Measurements from ENCODE around the gene TNC.

The TNC gene

GRCh38 chr9:115144706-115145105 lies 26.7 kb upstream of the TNC start:
- TF ChIP-seq CTCF (conservative IDR thresholded peaks at IDR 0.05; ENCODE audit: low read depth, low read length) = no peak
- no peak overlapping the region for H3K4me3 ChIP-seq (ENCODE audit: low read depth, low read length)
- peak; percentile 34 for DNase-seq (ENCODE audit: low read depth)

GRCh38 chr9:115143689-115144088 lies 25.7 kb upstream of the TNC start:
- TF ChIP-seq CTCF (conservative IDR thresholded peaks at IDR 0.05; ENCODE audit: low read depth, low read length) = no peak
- no peak overlapping the region for H3K4me3 ChIP-seq (ENCODE audit: low read depth, low read length)
- DNase-seq (ENCODE audit: low read depth) = no peak

DNA sequence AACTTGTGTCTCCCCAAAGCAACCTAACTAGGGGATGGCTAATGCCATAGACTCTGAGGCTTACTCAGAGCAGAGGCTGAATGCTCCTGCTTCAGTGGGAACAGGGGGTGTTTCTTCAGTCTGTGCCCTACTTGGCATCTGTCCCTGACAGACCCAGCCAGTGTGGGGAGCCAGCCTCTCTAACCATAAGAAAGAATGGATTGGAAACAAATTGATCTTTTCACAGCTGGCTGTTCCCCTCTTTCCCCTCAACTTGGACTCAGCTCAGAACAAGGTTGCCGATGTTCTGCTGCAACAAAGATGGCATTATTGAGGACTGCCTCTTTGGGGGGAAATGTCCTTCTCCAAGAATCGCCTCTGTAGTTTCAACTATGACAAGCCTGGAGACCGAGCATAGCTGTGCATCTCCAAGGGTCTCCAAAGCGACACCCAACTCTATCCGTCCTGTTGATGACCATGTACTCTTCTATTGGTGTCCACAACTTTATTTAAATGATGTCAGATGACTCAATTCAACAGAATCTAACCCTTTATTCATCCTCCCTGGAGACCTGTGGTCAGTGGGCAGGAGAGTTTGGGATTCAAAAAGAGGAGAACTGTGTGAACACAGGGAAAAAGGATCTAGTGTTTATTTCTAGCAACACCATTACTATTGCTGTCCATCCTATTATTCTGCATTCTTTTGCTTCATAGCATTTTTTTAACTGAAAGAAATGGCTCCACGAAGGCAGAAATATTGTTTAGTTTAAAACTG lies 24.7 kb upstream of the TNC start:
- no peak for TF ChIP-seq CTCF (conservative IDR thresholded peaks at IDR 0.05; ENCODE audit: low read depth, low read length)
- H3K4me3 ChIP-seq (ENCODE audit: low read depth, low read length) = no peak overlapping the region
- DNase-seq (ENCODE audit: low read depth) = no peak

DNA sequence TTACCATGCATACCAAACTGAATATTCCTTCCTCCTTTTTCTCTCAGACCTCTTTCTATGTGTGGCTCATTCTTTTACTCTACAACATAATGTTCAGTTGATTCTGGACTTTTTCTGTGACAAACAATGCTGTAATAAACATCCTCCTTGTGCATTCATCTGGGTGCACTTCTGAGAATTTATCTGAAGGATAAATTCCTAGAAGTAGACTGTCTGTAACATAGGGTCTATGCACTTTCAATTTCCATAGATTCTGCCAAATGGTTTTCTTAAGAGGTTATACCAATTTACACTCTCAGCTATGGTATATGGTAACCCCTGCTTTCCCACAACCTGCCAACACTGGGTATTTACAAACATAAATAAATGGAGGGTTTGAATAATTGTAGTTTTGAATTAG lies 24.1 kb upstream of the TNC start:
- H3K4me3 ChIP-seq (ENCODE audit: low read depth, low read length) = no peak overlapping the region
- DNase-seq (ENCODE audit: low read depth) = no peak
- TF ChIP-seq CTCF (conservative IDR thresholded peaks at IDR 0.05; ENCODE audit: low read depth, low read length) = no peak

- H3K4me3 ChIP-seq (ENCODE audit: low read depth, low read length) = no peak overlapping the region
- DNase-seq (ENCODE audit: low read depth) = no peak
- TF ChIP-seq CTCF (conservative IDR thresholded peaks at IDR 0.05; ENCODE audit: low read depth, low read length) = no peak
These were observed 23.7 kb upstream of the TNC start for GRCh38 chr9:115141612-115142011.

DNA sequence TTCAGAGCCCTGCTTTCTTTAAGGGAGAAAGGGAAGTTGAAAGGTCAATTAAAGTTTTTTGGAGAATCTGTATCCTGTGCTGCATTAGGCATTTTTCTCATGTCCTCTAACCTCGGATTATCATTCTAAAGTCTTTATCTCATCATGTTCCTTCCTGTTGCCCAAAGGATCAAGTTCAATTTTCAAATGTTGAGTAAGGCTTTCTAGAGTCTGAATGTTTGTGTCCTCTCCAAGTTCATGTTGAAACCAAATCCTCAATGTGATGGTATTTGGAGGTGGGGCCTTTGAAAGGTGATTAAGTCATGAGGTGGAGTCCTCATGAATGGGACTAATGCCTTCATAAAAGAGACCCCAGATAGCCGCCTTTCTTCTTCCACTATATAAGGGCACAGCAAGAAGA lies 20.2 kb upstream of the TNC start:
- no peak for TF ChIP-seq CTCF (conservative IDR thresholded peaks at IDR 0.05; ENCODE audit: low read depth, low read length)
- DNase-seq (ENCODE audit: low read depth) = peak; percentile 45
- H3K4me3 ChIP-seq (ENCODE audit: low read depth, low read length) = no peak overlapping the region

DNA sequence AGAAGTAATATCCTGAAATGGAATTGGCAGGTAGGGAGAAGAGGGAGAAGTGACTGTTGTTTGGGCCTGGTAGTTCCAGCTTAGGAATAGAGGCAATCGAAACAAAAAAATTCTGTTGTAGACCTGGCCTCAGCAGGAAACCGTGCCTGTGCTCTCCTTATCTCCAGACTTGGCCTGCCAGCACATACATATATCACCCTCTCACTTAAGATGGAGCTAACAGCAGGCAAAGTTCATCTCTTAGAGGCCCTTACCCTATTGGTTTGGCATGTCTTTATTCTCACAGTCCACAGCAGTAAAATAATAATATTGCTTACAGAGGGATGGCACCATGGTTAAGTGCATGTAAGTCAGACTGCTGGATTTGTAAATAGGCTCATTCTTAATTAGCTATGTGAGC lies 19.6 kb upstream of the TNC start:
- H3K4me3 ChIP-seq (ENCODE audit: low read depth, low read length) = no peak overlapping the region
- TF ChIP-seq CTCF (conservative IDR thresholded peaks at IDR 0.05; ENCODE audit: low read depth, low read length) = no peak
- no peak for DNase-seq (ENCODE audit: low read depth)

All from choroid plexus epithelial cell (primary cell).